LoVo (cell line): ENCODE measurements around the gene PLEKHO2.

ENCODE experiments used
- DNase-seq: peaks from one replicate; pipeline ENCODE4 v3.0.0-alpha.2; 2016; ENCODE audit warnings: low spot score

PLEKHO2 gene

GRCh38 chr15:64912379-64913325 lies 70.9 kb downstream of the PLEKHO2 start:
- DNase-seq, result no peak

DNA sequence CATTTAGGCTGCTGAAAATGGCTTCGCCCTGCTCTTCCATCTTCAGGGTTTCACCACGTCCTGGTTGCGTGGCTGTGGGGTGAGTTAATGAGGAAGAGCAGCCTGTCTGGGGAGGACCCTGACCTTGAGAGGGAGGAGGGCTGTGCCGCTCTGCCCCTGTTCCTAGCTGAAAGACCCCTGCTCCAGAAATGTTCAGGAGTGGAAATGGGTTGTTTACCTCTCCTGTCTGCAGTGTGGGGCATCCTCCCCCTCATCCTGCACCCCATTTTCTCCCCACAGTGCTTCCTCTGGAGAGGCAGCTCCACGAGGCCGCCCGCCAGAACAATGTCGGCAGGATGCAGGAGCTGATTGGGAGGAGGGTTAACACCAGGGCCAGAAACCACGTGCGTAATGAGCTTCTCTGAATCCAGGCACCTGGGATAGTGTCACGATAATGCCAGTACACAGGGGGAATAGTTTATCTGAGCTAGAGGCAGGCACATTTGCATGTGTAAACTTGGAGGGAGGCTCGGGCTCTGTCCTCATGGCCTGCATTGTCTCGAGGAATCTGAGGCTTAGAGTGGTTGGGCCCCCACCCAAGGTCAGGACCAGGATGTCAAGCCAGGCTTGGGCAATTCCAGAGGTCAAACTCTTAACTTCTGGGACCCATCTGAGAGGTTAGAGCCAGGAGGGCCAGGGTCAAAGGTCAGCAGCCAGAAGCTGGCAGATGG lies 74.0 kb downstream of the PLEKHO2 start:
- DNase-seq, result no peak

- no peak for DNase-seq
Measured at GRCh38 chr15:64916365-64916764, 74.7 kb downstream of the PLEKHO2 start.

DNA sequence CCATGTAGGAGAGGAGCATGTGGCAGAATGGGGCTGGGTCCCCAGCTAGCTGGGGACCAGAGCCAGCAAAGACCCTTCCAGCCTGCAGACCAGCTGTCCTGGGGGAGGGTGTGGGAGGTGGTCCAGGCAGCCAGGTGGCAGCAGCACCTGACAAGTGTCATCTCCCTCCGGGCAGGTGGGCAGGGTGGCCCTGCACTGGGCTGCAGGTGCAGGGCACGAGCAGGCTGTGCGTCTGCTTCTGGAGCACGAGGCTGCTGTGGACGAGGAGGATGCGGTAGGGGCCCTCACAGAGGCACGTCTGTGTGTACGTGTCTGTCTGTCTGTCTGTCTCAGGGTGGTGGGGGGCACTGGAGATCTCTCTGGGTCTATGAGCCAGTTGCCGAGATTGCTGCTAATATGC lies 75.5 kb downstream of the PLEKHO2 start:
- no peak for DNase-seq
